Activated effector memory CD4-positive, alpha-beta T cell treated with anti-CD3 and anti-CD28 coated beads, Interleukin-2, amount 50 U/mL, for 16 hours (primary cell): ENCODE measurements around the gene ORC6.
"Not testable (repeated sequence)": the region's sequence is repeated elsewhere in the genome, so short reads cannot be mapped to it uniquely, and the experiment has no call there.

Experiments
- DNase-seq: peaks from one replicate; pipeline ENCODE4 v3.0.0-alpha.2; 2020

The ORC6 gene, protein sequence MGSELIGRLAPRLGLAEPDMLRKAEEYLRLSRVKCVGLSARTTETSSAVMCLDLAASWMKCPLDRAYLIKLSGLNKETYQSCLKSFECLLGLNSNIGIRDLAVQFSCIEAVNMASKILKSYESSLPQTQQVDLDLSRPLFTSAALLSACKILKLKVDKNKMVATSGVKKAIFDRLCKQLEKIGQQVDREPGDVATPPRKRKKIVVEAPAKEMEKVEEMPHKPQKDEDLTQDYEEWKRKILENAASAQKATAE

DNA sequence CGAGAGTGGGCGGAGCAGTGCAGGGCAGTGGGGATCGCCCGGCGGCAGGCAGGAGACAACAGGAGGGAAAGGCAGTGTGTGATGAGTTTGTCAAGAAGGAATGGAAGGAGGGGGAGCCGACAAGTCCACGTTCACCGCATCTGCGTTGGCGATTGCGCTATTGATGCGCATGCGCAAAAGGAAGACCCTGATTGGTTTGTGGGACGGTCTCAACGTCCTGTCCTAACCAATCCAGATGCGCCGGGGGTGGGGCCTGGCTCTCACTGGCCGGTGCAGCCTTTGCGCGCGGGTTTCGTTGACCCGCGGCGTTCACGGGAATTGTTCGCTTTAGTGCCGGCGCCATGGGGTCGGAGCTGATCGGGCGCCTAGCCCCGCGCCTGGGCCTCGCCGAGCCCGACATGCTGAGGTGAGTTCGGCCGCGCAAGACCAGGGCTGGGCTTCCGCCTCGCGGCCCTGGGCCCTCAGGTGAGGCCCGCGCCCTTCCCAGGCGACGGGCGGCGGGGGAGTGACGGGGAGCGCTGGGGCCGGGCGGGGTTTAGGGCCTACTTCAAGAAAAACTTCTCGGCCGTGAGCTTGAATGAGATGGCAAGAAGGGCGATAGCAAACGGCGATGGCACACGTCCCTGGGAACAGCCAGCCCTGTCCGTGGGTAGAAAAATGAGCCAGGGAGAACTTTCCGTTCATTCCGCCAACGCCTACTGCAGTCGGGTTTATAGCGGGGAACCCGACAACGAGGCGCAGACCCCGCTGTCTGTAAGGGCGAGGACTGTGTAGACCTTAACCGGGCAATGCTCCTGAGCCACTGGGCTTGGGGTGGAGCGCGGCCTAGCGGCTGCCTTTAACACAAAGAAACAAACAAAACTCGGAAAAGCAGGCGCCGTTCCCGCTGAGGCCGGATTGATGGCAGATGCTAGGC lies at the start of gene ORC6:
TSS of gene ORC6 (plus strand) at position 295 of the 916 bp plus-strand sequence. CDS start at position 342, 47 bp downstream.
- peak; percentile 99 for DNase-seq

DNA sequence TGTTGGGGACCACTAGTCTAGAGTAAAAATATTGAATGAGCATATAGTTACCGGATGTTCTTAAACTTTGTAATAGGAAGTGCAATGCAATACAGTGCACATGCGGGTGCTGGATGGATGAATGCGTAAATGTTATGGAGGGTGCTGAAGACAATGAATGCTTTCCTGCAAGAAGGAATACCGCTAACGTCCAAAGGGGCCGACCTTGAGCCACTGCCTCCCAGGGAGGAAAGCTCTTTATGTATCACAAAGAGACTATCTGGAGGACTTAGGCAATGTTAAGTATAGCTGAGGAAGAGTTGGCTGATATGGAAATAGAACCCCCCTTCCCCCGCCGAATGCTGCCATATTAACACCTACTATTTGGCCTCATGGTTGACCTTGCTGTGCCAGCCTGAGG lies 40.8 kb upstream of the ORC6 start:
- DNase-seq = no peak

DNA sequence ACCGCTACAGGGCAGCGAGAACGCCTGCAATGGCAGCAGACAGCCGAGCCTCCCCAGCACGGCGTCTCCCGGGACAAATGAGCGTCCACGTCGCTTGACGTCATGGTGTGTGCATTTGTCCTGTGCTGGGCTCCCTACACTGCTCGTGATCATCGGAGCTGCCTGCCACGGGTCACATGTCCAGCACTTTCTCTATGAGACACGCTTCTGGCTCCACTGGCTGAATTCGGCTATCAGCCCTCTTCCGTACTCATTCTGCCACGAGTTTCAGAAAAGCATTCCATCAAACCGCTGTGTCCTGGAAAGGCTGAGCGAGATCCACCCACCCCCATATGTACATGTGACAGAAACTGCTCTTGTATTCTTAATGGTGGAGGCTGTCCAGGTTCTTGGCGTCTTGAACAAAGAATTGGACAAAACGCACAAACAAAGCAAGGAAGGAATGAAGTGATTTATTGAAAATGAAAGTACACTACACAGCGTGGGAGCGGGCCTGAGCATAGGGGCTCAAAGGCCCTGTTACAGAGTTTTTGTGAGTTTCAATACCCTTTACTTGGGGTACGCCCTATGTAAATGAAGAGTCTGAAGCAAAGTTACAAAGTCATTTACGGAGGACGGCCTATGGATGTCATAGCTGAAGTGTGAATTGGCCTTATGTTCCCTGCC lies 39.7 kb upstream of the ORC6 start:
- DNase-seq = no peak

DNA sequence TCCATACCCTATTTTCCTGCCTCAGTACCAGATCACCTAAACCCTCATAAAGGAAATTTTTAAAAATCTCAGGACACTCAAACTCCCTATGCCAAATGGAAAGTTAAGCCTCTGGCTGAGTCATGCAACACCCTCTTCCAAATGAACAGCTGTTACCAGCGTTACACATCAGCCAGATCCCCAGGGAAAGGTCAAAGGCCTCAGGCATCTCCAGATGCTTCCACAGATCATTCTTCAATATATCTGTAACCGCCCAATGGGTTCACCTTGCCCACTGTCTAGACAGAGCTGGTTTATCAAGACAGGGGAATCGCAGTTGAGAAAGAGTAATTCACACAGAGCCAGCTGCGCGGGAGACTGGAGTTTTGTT lies 39.2 kb upstream of the ORC6 start:
- DNase-seq = no peak

DNA sequence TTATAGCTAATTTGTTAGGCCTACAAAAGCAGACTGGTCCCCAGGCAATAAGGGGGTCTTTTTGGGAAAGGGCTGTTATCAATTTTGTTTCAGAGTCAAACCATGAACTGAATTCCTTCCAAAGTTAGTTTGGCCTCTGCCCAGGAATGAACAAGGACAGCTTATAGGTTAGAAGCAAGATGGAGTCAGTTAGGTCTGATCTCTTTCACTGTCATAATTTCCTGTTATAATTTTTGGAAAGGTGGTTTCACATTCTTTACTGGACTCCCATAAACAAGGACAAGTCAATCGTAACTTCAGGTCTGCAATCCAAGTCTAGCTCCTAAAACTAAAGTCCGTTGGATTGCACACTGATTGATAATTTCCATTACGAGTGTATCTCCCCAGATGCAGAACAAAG lies 38.2 kb upstream of the ORC6 start:
- DNase-seq = no peak

DNA sequence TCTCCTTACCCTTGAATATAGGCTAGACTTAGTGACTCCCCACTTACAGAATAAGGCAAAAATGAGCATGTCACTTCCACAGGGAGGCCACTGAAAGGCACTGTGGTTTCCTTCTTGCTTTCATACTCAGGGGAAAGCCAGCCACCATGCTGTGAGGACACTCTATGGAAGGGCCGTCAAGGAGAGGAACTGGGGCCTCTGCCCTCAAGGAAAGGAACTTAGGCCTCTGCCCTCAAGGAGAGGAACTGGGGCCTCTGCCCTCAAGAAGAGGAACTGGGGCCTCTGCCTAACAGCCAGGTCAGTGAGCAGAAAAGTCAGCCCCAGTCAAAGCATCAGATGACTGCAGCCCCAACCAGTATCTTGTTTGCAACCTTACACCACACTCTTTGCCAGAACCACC lies 30.5 kb upstream of the ORC6 start:
- no peak for DNase-seq

DNA sequence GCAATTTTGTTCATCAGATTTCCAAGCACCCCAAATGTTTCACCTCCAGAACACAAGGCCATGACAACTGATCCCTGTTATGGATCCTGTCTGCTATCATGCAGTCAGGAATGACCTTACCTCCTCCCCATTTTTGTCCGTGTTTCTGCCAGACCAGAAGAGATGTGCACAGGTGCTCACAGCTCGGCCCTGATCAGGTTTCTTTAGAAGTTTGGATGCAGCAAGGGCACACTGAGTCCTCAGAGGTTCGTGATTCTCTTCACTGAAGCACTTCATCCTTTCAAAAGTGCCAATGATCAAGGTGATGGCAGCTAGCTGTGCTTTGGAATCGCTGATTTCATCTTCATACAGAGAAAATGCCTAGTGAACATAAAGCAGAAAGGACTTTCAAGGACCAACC lies 27.3 kb upstream of the ORC6 start:
- no peak for DNase-seq

DNA sequence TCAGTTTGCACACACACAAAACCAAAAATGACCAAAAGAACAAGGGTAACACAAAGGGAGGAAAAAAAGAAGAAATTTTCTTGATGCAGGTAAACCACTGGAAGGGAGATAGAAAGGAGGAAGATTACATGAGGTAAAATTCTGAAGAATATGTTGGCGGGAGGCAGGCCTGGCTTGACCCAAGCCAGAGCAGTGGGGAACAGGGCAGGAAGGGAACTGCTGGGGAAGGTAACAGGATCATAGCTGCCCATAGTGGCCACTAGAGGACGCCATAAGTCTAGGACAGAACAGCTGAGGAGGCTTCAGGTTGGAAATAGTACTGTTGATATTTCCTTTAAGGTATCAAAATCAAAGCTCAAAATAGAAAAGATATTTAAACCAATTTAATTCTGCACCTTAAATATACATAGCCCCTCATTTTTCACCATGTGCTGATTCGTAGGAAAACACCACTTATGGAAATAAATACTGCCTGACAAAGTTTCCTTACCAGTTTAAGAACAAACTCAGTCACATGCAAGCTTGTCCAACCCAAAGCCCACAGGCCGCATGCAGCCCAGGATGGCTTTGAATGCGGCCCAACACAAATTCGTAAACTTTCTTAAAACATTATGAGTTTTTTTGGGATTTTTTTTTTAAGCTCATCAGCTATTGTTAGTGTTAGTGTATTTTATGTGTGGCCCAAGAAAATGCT lies 16.0 kb upstream of the ORC6 start:
- DNase-seq = peak; percentile 80

DNA sequence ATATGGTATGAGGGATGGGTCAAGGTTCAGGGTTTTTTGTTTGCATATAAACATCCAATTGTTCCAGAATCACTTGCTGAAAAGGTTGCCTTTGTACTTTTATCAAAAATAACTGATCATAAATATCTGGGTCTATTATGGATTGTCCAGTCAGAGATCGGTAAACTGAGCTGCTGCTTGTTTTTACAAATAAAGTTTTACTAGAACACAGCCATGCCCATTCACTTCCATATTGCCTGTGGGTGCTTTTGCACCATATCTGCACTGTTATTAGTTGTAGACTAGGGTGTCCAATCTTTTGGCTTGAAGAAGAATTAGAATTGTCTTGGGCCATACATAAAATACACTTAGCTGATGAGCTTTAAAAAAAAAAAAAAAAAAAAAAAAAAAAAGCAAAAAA lies 11.5 kb upstream of the ORC6 start:
- not testable (repeated sequence) for DNase-seq

DNA sequence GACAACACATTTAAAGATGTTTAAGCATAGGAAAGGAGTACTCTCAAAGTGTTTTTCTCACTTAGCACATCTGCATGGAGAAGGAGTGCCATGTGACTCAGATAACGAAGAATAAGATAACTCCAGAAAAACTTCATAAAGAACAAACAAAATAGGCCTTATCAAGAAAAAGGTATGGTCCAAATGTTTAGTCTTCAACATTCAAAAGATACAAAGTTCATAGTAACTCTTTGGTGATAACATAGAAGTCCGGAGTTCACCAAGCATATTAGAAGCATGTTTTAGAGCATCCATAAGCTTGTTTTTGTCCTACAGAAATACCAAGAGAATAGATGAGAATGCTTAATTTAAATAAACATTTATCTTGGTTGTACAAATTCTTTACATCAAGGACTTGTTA lies 7.6 kb upstream of the ORC6 start:
- not testable (repeated sequence) for DNase-seq

DNA sequence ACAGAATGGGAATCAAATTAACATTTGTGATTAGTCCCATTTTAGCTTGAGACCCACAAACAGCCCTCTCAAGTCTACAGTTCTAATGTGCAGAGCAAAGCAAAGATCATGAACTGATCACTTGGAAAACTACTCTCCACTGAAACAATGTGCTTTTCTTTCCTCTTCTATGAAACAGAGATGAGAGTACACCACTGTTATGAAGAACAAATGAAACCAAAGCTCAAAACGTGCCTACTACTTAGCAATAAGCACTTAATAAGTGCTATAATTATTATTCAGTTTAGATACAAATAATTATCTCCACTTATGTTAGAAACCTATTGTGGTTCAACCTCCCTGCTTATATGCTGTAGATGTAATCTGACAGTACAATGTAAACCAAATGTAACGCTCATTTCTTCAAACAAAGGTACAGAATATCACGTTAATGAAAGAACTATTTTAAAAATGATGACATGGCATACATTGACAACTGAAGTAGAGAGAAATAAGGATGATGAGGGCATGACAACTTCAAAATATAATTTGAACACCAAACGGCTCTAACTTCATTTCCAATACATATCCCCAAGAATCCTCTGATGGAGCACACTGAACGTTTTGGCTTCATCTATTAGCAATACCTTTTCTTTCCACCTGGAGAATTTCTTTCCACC lies 2.5 kb upstream of the ORC6 start:
- no peak for DNase-seq

DNA sequence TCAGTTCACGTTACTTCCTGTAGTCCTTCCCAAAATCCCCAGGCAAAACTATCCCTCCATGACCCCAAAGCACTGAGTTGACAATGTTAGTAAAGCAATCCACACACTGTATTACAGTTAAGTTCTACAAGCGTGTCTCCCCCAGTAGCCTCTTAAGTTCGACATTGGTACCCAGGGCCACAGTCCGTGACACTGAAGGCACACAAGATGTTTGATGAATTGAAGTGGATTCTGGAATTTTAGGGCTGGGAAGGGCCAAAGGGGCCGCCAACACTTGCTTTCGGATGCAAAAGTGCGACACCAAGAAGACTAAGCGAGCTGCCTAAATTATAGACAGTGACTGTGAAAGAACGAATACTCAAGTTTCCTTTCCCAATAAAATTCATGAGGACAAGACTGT lies 2.0 kb upstream of the ORC6 start:
- no peak for DNase-seq

DNA sequence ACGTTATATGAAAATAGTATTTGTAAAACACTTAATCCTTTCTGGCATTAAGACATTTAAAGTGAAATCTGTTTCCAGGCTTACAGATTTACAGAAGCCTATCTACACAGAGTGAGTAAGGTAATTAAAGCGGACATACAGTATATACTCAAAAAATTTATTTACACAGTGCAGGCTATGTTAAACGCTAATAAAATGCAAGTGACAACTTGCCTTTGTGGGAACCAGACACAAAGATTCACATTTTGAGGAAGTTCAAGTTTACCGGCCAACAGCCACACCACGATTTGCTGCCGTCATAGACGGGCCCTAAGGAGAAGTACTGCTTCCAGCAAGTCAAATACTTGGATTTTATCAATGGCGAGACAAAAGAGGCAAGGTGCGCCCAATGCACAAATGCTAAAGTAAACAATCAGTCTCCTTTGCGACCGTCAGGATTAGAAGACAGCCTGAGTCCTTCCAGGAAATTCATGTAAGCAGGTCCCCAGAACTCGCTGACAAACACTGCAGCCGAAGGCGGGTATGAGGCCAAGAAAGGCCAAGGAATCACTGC lies 1.3 kb upstream of the ORC6 start:
- DNase-seq = no peak

DNA sequence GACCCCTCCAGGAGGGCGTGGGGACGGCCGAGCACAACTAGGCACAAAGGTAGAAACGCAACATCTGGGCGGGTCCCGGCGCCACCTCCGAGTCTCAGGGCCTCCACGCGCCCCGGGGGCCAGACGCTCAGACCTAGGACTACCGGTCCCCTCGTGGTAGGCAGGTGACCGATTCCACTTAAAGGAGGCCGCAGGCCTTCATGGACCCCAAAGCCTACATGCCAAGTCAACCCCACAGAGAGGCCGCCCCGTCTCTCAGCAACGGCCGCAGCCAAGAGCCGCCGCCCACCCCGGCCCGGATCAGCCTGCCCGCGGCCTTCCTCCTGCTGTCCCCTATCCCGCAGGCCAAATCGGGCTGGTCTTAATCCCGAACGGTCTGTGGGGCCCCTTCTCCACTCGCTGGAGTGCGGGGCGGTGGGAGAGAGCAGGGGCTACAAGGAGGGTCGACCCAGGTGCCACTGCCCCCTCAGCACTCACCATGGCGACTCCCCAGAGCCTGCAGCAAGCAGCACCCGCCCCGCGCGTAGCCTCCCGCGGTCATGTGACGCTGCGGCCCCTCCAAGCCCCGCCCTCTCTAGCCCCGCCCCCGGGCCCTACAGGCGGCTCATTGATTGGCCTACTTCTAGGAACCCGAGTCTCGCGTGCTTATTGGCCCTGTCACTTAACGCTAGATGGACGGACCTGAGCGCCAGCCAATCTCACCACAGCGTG lies 650 bp upstream of the ORC6 start, which contains the start of gene VPS35:
TSS of gene VPS35 (minus strand) at position 525 of the 711 bp plus-strand sequence. CDS start at position 480, 45 bp downstream.
- DNase-seq = peak; percentile 100

DNA sequence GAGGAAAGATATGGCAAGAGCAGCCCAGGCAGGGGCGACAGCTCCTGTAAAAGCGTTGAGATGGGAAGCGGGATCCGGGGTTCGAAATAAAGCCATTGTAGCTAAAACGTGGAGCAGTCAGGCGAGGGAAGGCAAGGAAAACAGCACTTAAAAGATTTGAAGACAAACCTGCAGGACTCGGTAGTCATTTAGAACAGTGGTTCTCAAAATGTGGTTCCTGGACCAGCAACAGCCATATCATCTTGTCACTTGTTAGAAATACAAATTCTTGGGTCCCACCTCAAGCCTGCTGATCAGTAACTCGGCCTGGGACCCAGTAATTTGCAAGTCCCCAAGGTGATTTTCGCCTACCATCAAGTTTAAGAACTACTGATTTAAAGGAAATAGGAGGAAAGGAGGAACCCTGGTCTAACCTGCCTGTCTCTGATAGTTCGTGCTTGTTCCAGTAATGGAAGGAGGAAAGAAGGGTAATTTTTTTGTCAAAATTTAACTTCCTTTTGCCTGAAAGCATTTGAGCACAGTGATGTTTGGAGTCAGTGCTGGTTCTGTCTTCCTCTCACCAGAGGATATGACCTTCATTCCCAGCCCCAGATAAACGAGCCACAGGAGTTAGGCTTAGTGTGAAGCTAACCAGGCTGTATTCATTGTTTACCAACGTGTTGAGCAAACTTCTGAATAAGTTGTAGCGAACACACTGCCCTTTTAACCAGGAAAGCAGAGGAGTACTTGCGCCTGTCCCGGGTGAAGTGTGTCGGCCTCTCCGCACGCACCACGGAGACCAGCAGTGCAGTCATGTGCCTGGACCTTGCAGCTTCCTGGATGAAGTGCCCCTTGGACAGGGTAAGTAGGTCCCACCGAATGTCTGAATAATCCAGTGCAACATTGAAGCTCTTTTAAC lies 1.1 kb downstream of the ORC6 start:
- DNase-seq = no peak

DNA sequence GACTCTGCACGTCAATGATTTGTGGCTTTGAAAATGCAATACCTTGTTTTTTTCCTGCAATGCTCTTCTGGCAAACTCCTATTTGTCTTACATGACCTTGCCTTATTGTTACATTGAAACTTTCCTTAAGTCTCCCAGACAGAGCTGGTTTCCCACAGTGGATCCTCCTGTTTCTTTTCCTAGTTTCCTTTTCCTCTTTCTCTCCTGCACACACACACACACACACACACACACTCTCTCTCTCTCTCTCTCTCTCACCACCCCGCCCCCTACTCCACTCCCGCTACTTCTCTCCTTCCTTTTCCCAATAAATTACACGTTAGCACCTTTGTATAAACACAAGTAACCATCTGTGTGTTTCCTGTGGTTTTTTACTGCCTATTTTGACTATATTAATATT lies 2.3 kb downstream of the ORC6 start:
- DNase-seq = no peak

DNA sequence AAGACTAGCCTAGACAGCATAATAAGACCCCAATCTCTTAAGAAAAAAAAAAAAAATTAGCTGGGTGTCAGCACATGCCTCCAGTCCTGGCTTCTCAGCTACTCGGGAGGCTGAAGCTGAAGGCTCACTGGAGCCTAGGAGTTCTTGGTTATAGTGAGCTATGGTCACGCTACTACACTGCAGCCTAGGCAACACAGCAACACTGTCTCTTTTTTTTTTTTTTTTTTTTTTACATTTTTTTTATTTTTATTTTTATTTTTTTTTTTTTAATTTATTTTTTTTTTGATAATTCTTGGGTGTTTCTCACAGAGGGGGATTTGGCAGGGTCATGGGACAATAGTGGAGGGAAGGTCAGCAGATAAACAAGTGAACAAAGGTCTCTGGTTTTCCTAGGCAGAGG lies 4.1 kb downstream of the ORC6 start:
- no peak for DNase-seq

DNA sequence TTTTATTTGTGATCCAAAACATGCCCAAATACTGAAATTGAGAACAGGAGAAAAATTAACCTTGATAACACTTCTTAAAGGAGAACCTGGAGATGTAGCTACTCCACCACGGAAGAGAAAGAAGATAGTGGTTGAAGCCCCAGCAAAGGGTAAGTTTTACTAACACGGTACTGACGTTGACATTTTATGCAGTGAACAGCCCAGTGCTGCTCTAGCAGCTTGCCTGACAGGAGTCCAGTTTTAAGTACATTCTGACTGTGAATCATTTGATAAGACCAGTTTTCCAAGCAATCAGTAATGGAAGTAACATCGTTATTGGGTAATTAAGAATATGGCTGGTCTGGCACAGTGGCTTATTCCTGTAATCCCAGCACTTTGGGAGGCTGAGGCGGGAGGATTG lies 6.5 kb downstream of the ORC6 start:
- DNase-seq = no peak

DNA sequence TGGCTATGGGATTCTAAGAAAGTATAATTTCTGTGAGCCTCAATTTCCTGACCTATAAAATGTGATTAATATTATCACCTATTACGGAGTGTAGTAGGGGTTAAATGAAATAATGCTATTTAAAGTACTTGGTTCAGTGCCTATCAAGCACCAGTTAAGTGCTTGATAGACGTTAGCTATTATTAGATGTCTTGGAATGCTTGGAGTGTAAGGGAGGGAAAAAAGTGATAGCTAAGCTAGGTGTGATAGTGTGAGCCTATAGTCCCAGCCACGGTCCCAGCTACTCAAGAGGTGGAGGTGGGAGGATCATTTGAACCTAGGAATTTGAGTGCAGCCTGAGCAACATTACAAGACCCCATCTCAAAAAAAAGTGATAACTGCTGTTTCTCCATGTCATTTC lies 7.5 kb downstream of the ORC6 start:
- DNase-seq = no peak

DNA sequence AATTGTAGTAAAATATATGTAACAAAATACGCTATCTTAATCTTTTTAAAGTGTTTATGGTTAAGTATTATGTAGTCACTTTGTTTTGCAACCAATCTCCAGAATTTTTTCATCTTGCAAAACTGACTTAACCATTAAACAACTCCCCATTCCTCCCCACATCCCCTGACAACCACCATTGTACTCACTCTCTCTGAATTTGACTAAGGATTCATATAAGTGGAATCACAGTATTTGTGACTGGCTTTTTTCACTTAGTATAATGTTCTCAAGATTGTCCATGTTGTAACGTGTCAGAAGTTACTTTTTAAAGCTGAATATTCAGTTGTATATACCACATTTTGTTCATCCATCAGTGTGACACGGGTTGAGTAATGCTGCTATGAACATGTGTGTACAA lies 10.6 kb downstream of the ORC6 start:
- DNase-seq = no peak

DNA sequence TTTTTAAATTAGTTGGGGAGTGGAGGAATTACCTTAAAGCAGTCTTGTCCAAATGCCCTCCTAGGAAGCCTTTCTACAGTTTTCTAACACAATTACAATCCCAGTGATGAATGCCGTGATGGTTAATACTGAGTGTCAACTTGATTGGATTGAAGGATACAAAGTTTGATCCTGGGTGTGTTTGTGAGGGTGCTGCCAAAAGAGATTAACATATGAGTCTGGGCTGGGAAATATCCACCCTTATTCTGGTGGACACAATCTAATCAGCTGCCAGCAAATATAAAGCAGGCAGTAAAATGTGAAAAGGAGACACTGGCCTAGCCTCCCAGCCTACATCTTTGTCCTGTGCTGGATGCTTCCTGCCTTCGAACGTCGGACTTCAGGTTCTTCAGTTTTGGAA lies 12.2 kb downstream of the ORC6 start:
- DNase-seq = no peak
